ENCODE data around the gene ABCC10.
A peak's percentile ranks its signal among the peaks of the same experiment; 100 is the strongest.
"Not testable (repeated sequence)": the region's sequence is repeated elsewhere in the genome, so short reads cannot be mapped to it uniquely, and the experiment has no call there.

Gene ABCC10

GRCh38 chr6:43412541-43412940, 14.8 kb upstream of the ABCC10 start:
- no peak for DNase-seq

GRCh38 chr6:43413002-43413401, 14.3 kb upstream of the ABCC10 start:
- DNase-seq: no peak

GRCh38 chr6:43415275-43415674, 12.1 kb upstream of the ABCC10 start:
- DNase-seq: not testable (repeated sequence)

GRCh38 chr6:43416935-43417334, 10.4 kb upstream of the ABCC10 start:
- DNase-seq: no peak

- DNase-seq: no peak
Observed at GRCh38 chr6:43420012-43420709, 7.2 kb upstream of the ABCC10 start.

- DNase-seq: no peak
Observed at GRCh38 chr6:43421831-43422230, 5.5 kb upstream of the ABCC10 start.

GRCh38 chr6:43425083-43425482, 2.3 kb upstream of the ABCC10 start:
- not testable (repeated sequence) for DNase-seq

- no peak for DNase-seq
Observed at GRCh38 chr6:43426928-43427405, 374 bp upstream of the ABCC10 start.

GRCh38 chr6:43428112-43428570, 800 bp downstream of the ABCC10 start:
- peak in 4 of 51 donors; percentile 24 to 61 (median 50) for DNase-seq

GRCh38 chr6:43428874-43429273, 1.5 kb downstream of the ABCC10 start:
- no peak for DNase-seq

- no peak for DNase-seq
Observed at GRCh38 chr6:43432009-43432945, 4.9 kb downstream of the ABCC10 start.

- DNase-seq: no peak
Observed at GRCh38 chr6:43433148-43433547, 5.8 kb downstream of the ABCC10 start.

GRCh38 chr6:43434001-43434840, 6.9 kb downstream of the ABCC10 start:
- no peak for DNase-seq

- DNase-seq: no peak
Observed at GRCh38 chr6:43434943-43435342, 7.6 kb downstream of the ABCC10 start.

- no peak for DNase-seq
Observed at GRCh38 chr6:43435682-43436437, 8.5 kb downstream of the ABCC10 start.

GRCh38 chr6:43436577-43437282, 9.4 kb downstream of the ABCC10 start:
- DNase-seq: no peak

GRCh38 chr6:43437700-43438099, 10.4 kb downstream of the ABCC10 start:
- DNase-seq: no peak

- DNase-seq: no peak
Observed at GRCh38 chr6:43442935-43443334, 15.6 kb downstream of the ABCC10 start.

GRCh38 chr6:43444036-43444435, 16.7 kb downstream of the ABCC10 start:
- no peak for DNase-seq

GRCh38 chr6:43444582-43444981, 17.2 kb downstream of the ABCC10 start:
- DNase-seq: peak in 1 of 51 donors; percentile 33

All from hypothalamus (tissue), 51 donors.